HepG2 (cell line): ENCODE measurements around the gene GRIN3B. TPM values are rescaled to one million over a fixed set of nuclear protein-coding genes. Genes with fewer than 3 reads are reported as not detected.

Source experiments
- BRD4 ChIP-seq: sonication (generic); formaldehyde crosslinking; IDR thresholded peaks from 2 replicates; pipeline ENCODE4 v1.4.0; 2020; ENCODE audit warnings: missing genetic modification reagents
- GATA4 ChIP-seq: sonication (generic); IDR thresholded peaks from 2 replicates; pipeline ENCODE4 v1.6.1; 2016; ENCODE audit warnings: antibody characterized with exemption, low read depth, borderline replicate concordance
- GATAD1 ChIP-seq: IDR thresholded peaks from 2 replicates; pipeline ENCODE4 v1.6.1; 2016; ENCODE audit warnings: missing genetic modification reagents, missing compliant biosample characterization
- KLF12 ChIP-seq: sonication (generic); formaldehyde crosslinking; IDR thresholded peaks from 2 replicates; pipeline ENCODE4 v1.4.0; 2020; ENCODE audit warnings: missing genetic modification reagents, borderline replicate concordance
- MTF1 ChIP-seq: sonication (generic); formaldehyde crosslinking; IDR thresholded peaks from 2 replicates; pipeline ENCODE4 v1.5.0; 2020; ENCODE audit warnings: missing genetic modification reagents
- NCOA2 ChIP-seq: sonication (generic); formaldehyde crosslinking; IDR thresholded peaks from 2 replicates; pipeline ENCODE4 v1.8.0; 2022; ENCODE audit warnings: inconsistent platforms
- PHF5A ChIP-seq: IDR thresholded peaks from one replicate; pipeline ENCODE4 v1.6.1; 2018; ENCODE audit warnings: low read depth, missing genetic modification reagents; ENCODE audit not compliant: unreplicated experiment
- PRPF4 ChIP-seq: fragments of 200-400 bp; formaldehyde crosslinking; IDR thresholded peaks from 2 replicates; pipeline ENCODE4 v1.6.1; 2016; ENCODE audit warnings: low read length, low read depth; ENCODE audit not compliant: poor library complexity, severe bottlenecking
- SIX1 ChIP-seq: sonication (generic); formaldehyde crosslinking; IDR thresholded peaks from 2 replicates; pipeline ENCODE4 v1.4.0; 2020; ENCODE audit warnings: missing genetic modification reagents, borderline replicate concordance
- SNAPC2 ChIP-seq: sonication (generic); formaldehyde crosslinking; IDR thresholded peaks from 2 replicates; pipeline ENCODE4 v1.8.1; 2022; ENCODE audit warnings: mild to moderate bottlenecking, missing genetic modification reagents
- SOX13 ChIP-seq, 3 experiments: fragments of 450-650 bp in 1 of 3; sonication (generic) in 1 of 3; formaldehyde crosslinking in 1 of 3; IDR thresholded peaks in 2 of 3; conservative IDR thresholded peaks in 1 of 3; 2 replicates each; pipeline versions ENCODE4 v1.5.0 to v1.6.1; 2016 to 2020; ENCODE audit warnings: antibody characterized with exemption in 1 of 3, mild to moderate bottlenecking in 1 of 3, missing compliant biosample characterization in 1 of 3, missing genetic modification reagents in 1 of 3, moderate library complexity in 1 of 3
- STAT5B ChIP-seq: sonication (generic); formaldehyde crosslinking; IDR thresholded peaks from 2 replicates; pipeline ENCODE4 v1.4.0; 2020; ENCODE audit warnings: missing genetic modification reagents
- SUZ12 ChIP-seq: fragments of 150-350 bp; IDR thresholded peaks from 2 replicates; pipeline ENCODE4 v1.6.1; 2014; ENCODE audit warnings: low read depth, low read length
- TAF15 ChIP-seq: fragments of 200-400 bp; formaldehyde crosslinking; IDR thresholded peaks from one replicate; pipeline ENCODE4 v1.6.1; 2018; ENCODE audit warnings: mild to moderate bottlenecking, low read depth, low read length; ENCODE audit not compliant: poor library complexity, severe bottlenecking
- ZC3H13 ChIP-seq: sonication (generic); formaldehyde crosslinking; IDR thresholded peaks from 2 replicates; pipeline ENCODE4 v1.8.1; 2023; ENCODE audit warnings: mild to moderate bottlenecking, missing genetic modification reagents, moderate library complexity
- ZEB1 ChIP-seq: IDR thresholded peaks from 2 replicates; pipeline ENCODE4 v1.6.1; 2012; ENCODE audit warnings: mild to moderate bottlenecking, low read depth, inconsistent platforms; ENCODE audit not compliant: insufficient replicate concordance
- ZFP36L2 ChIP-seq: sonication (generic); formaldehyde crosslinking; IDR thresholded peaks from 2 replicates; pipeline ENCODE4 v1.4.0; 2020; ENCODE audit warnings: missing genetic modification reagents
- ZFP82 ChIP-seq: sonication (generic); formaldehyde crosslinking; IDR thresholded peaks from 2 replicates; pipeline ENCODE4 v1.5.1; 2020; ENCODE audit warnings: mild to moderate bottlenecking, missing genetic modification reagents, borderline replicate concordance
- ZNF292 ChIP-seq: sonication (generic); formaldehyde crosslinking; IDR thresholded peaks from 2 replicates; pipeline ENCODE4 v1.8.1; 2022; ENCODE audit warnings: mild to moderate bottlenecking, low read depth, missing genetic modification reagents, borderline replicate concordance
- ZNF326 ChIP-seq: sonication (generic); formaldehyde crosslinking; IDR thresholded peaks from 2 replicates; pipeline ENCODE4 v1.4.0; 2020; ENCODE audit warnings: missing genetic modification reagents, borderline replicate concordance
- ZNF747 ChIP-seq: sonication (generic); formaldehyde crosslinking; IDR thresholded peaks from 2 replicates; pipeline ENCODE4 v1.8.1; 2023; ENCODE audit warnings: missing genetic modification reagents, mild to moderate bottlenecking, borderline replicate concordance
- ZNF788 ChIP-seq: sonication (generic); formaldehyde crosslinking; IDR thresholded peaks from 2 replicates; pipeline ENCODE4 v1.5.0; 2020; ENCODE audit warnings: mild to moderate bottlenecking, missing genetic modification reagents, borderline replicate concordance
- ZNF841 ChIP-seq: sonication (generic); formaldehyde crosslinking; IDR thresholded peaks from 2 replicates; pipeline ENCODE4 v1.8.1; 2023; ENCODE audit warnings: missing genetic modification reagents, borderline replicate concordance
- ZSCAN5A ChIP-seq: sonication (generic); formaldehyde crosslinking; IDR thresholded peaks from 2 replicates; pipeline ENCODE4 v1.8.0; 2022; ENCODE audit warnings: mild to moderate bottlenecking, missing genetic modification reagents, borderline replicate concordance
- polyA plus RNA-seq, 8 experiments: library from polyadenylated mRNA; depleted of rRNA in 3 of 8; stranded (reverse) in 7 of 8; unstranded in 1 of 8; fragments of >200 nt; fragmentation: Illumina TruSeq in 4 of 8; extraction: Trizol in 4 of 8; gene quantifications; 2 replicates each; pipeline versions ENCODE4 v1.2.1 to v1.2.3, GENCODE V29; 2011 to 2016; ENCODE audit warnings: low read depth in 4 of 8, missing spikeins in 1 of 8, mixed read lengths in 1 of 8; ENCODE audit not compliant: insufficient read depth in 1 of 8
- total RNA-seq, 5 experiments: library from RNA; depleted of rRNA; stranded (reverse); fragments of >200 nt; fragmentation: Illumina TruSeq; extraction: Trizol; gene quantifications; 2 replicates each; pipeline ENCODE4 v1.2.3, GENCODE V29; 2016; ENCODE audit warnings: low read depth in 1 of 5
- TF ChIP-seq, protein P1 (sequence below): IDR thresholded peaks from 2 replicates; pipeline ENCODE4 v1.4.0; 2020; ENCODE audit warnings: mild to moderate bottlenecking, missing genetic modification reagents

GRIN3B gene
- total and polyA plus RNA-seq, 2 of the 13 experiments (the other 11 are each of a cell fraction or from before 2014, with no cell fraction given), result 0.07 to 0.20 TPM

- peak; percentile 36; the same call in 1 of the 2 replicates for TF ChIP-seq ZSCAN5A (CRISPR knock-in tag)
- no peak for TF ChIP-seq ZNF841
- TF ChIP-seq ZEB1, result peak; percentile 96
- peak; percentile 65 for TF ChIP-seq PRPF4
- peak; percentile 98 for TF ChIP-seq KLF12
- TF ChIP-seq SIX1 (CRISPR knock-in tag), result peak; percentile 57; the same call in 1 of the 2 replicates
- 0 out of 2 replicates have a peak, but pooled peaks have one; percentile 42 for TF ChIP-seq ZNF326
- TF ChIP-seq ZC3H13 (CRISPR knock-in tag), result 0 out of 2 replicates have a peak, but pooled peaks have one; percentile 29
- TF ChIP-seq BRD4 (CRISPR knock-in tag), result peak; percentile 62
- no peak for TF ChIP-seq MTF1 (CRISPR knock-in tag)
- TF ChIP-seq SNAPC2 (CRISPR knock-in tag), result peak; percentile 66; the same call in 1 of the 2 replicates
- TF ChIP-seq TAF15, result no peak
- peak; percentile 88 for TF ChIP-seq GATA4
- TF ChIP-seq PHF5A, result peak; percentile 75
- peak; percentile 89 for TF ChIP-seq SOX13 (IDR thresholded peaks at IDR 0.05)
- TF ChIP-seq SOX13 (CRISPR knock-in tag; conservative IDR thresholded peaks at IDR 0.05 in 1 of 2, IDR thresholded peaks at IDR 0.05 in 1 of 2), result peak; percentile 82 to 88; a peak in 2 of 4 replicates
- TF ChIP-seq ZFP36L2, result no peak
- TF ChIP-seq, protein P1, sequence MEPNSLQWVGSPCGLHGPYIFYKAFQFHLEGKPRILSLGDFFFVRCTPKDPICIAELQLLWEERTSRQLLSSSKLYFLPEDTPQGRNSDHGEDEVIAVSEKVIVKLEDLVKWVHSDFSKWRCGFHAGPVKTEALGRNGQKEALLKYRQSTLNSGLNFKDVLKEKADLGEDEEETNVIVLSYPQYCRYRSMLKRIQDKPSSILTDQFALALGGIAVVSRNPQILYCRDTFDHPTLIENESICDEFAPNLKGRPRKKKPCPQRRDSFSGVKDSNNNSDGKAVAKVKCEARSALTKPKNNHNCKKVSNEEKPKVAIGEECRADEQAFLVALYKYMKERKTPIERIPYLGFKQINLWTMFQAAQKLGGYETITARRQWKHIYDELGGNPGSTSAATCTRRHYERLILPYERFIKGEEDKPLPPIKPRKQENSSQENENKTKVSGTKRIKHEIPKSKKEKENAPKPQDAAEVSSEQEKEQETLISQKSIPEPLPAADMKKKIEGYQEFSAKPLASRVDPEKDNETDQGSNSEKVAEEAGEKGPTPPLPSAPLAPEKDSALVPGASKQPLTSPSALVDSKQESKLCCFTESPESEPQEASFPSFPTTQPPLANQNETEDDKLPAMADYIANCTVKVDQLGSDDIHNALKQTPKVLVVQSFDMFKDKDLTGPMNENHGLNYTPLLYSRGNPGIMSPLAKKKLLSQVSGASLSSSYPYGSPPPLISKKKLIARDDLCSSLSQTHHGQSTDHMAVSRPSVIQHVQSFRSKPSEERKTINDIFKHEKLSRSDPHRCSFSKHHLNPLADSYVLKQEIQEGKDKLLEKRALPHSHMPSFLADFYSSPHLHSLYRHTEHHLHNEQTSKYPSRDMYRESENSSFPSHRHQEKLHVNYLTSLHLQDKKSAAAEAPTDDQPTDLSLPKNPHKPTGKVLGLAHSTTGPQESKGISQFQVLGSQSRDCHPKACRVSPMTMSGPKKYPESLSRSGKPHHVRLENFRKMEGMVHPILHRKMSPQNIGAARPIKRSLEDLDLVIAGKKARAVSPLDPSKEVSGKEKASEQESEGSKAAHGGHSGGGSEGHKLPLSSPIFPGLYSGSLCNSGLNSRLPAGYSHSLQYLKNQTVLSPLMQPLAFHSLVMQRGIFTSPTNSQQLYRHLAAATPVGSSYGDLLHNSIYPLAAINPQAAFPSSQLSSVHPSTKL (CRISPR knock-in tag), result peak; percentile 86
- peak; percentile 87; the same call in 1 of the 2 replicates for TF ChIP-seq STAT5B (CRISPR knock-in tag)
- no peak for TF ChIP-seq SUZ12
- peak; percentile 97 for TF ChIP-seq NCOA2 (CRISPR knock-in tag)
- peak; percentile 95 for TF ChIP-seq ZNF747 (CRISPR knock-in tag)
- peak; percentile 91 for TF ChIP-seq ZNF788 (CRISPR knock-in tag)
- TF ChIP-seq ZFP82 (CRISPR knock-in tag), result peak; percentile 35; the same call in 1 of the 2 replicates
- peak; percentile 75 for TF ChIP-seq GATAD1
- peak; percentile 66; the same call in 1 of the 2 replicates for TF ChIP-seq ZNF292 (CRISPR knock-in tag)
These were observed 47.4 kb upstream of the GRIN3B start (continued) for GRCh38 chr19:952680-953444.
